K562 (cell line): ENCODE results near the gene PACS1. TPM values are rescaled to one million over a fixed set of nuclear protein-coding genes. Genes with fewer than 3 reads are reported as not detected.

ENCODE experiments used
- ATAC-seq: fragments of 200-7000 bp; cut with Tn5 transposase; 3 replicates; pipeline ENCODE4 v1.9.1; 2020; ENCODE audit warnings: moderate library complexity
- BruUV-seq: library from RNA; stranded (reverse); fragments of 400-500 nt; replicated peaks from 2 replicates; lab custom pipeline; 2021; lab: Mats Ljungman, UMichigan
- CTCF ChIA-PET: fragments of 300-600 bp; formaldehyde crosslinking; extraction: SDS; loops from one replicate; lab custom pipeline; 2021; ENCODE audit warnings: low intra/inter-chr PET ratio; lab: Yijun Ruan, JAX
- POLR2A ChIA-PET: fragments of 300-600, 350-650 bp; sonication (Branson Sonifier 250); formaldehyde crosslinking; extraction: SDS; loops from one replicate; lab custom pipeline; 2021; ENCODE audit warnings: antibody characterized with exemption, inconsistent platforms; lab: Yijun Ruan, JAX
- DNase-seq, 4 experiments: peaks; one replicate each; pipeline versions ENCODE4 v3.0.0 to v3.0.0-alpha.2; 2011 to 2018; ENCODE audit warnings: low spot score in 3 of 4, mixed read lengths in 3 of 4; ENCODE audit errors: extremely low read depth in 1 of 4
- FAIRE-seq: peaks from 2 replicates; lab custom pipeline; 2011; peaks lifted over from hg19 to GRCh38; lab: Jason Lieb, UNC
- H2AFZ ChIP-seq: 2 replicates; pipeline ENCODE4 v1.6.0; 2011; ENCODE audit warnings: low read depth, low read length, control low read depth, inconsistent platforms
- H3K27ac ChIP-seq: fragments of 200-600 bp; 3 replicates; pipeline ENCODE4 v1.8.0; 2011; ENCODE audit warnings: low read depth, mild to moderate bottlenecking, control low read depth, inconsistent platforms, low read length, moderate library complexity, mixed read lengths; ENCODE audit errors: extremely low read depth
- H3K27me3 ChIP-seq, 2 experiments: fragments of 300-600 bp in 1 of 2; 2 replicates in 1 of 2; 3 replicates in 1 of 2; pipeline versions ENCODE4 v1.6.0 to v1.8.0; 2011; ENCODE audit warnings: inconsistent platforms in 2 of 2, low read length in 2 of 2, mild to moderate bottlenecking in 1 of 2, mixed read lengths in 1 of 2, moderate library complexity in 1 of 2; ENCODE audit not compliant: control insufficient read depth in 2 of 2, insufficient read depth in 2 of 2
- H3K36me3 ChIP-seq: fragments of 300-600 bp; 3 replicates; pipeline ENCODE4 v1.8.0; 2011; ENCODE audit warnings: mild to moderate bottlenecking, low read length, inconsistent platforms; ENCODE audit not compliant: control insufficient read depth, insufficient read depth
- H3K4me1 ChIP-seq, 2 experiments: fragments of 200-600 bp in 1 of 2; replicated peaks in 1 of 2; 2 replicates in 1 of 2; 3 replicates in 1 of 2; pipeline versions ENCODE4 v1.5.1 to v1.8.0; 2011; ENCODE audit warnings: inconsistent platforms in 2 of 2, low read length in 2 of 2, mild to moderate bottlenecking in 1 of 2, mixed read lengths in 1 of 2, moderate library complexity in 1 of 2; ENCODE audit not compliant: control insufficient read depth in 2 of 2, insufficient read depth in 2 of 2
- H3K4me2 ChIP-seq: 2 replicates; pipeline ENCODE4 v1.6.1; 2011; ENCODE audit warnings: low read length, control low read depth, inconsistent platforms, mixed read lengths; ENCODE audit not compliant: insufficient read depth
- H3K4me3 ChIP-seq: fragments of 200-600 bp; sonication (generic), shearing (Covaris generic); 2 replicates; pipeline ENCODE4 v1.5.1; 2016; ENCODE audit warnings: control low read depth, inconsistent platforms
- H3K79me2 ChIP-seq: fragments of 200-600 bp; 3 replicates; pipeline ENCODE4 v1.8.0; 2011; ENCODE audit warnings: low read length, inconsistent platforms; ENCODE audit not compliant: control insufficient read depth, insufficient read depth
- H3K9ac ChIP-seq, 2 experiments: 2 replicates each; pipeline versions ENCODE4 v1.6.0 to v1.6.1; 2011; ENCODE audit warnings: low read depth in 2 of 2, low read length in 2 of 2, control low read depth in 1 of 2, inconsistent platforms in 1 of 2, mild to moderate bottlenecking in 1 of 2, mixed read lengths in 1 of 2; ENCODE audit not compliant: insufficient read depth in 1 of 2
- H3K9me1 ChIP-seq: one replicate; pipeline ENCODE4 v1.6.0; 2011; ENCODE audit warnings: inconsistent platforms, mild to moderate bottlenecking, low read length, moderate library complexity; ENCODE audit not compliant: control insufficient read depth, insufficient read depth
- H3K9me3 ChIP-seq: replicated peaks from 2 replicates; pipeline ENCODE4 v1.5.1; 2011; ENCODE audit warnings: low read depth, low read length, inconsistent platforms; ENCODE audit not compliant: control insufficient read depth, insufficient read depth
- H4K20me1 ChIP-seq: replicated peaks from 2 replicates; pipeline ENCODE4 v1.6.1; 2011; ENCODE audit warnings: low read length, inconsistent platforms, mixed read lengths; ENCODE audit not compliant: control insufficient read depth, insufficient read depth
- AFF1 ChIP-seq, 2 experiments: fragments of 450-650 bp; IDR thresholded peaks; 2 replicates each; pipeline ENCODE4 v1.6.1; 2018; ENCODE audit warnings: mild to moderate bottlenecking in 2 of 2, low read depth in 1 of 2; ENCODE audit not compliant: partially characterized antibody in 2 of 2
- BRF1 ChIP-seq: IDR thresholded peaks from 3 replicates; pipeline ENCODE4 v1.6.1; 2011; ENCODE audit warnings: borderline replicate concordance, mild to moderate bottlenecking; ENCODE audit not compliant: insufficient read length; ENCODE audit errors: extremely low read depth
- COPS2 ChIP-seq: fragments of 450-650 bp; conservative IDR thresholded peaks from 2 replicates; pipeline ENCODE4 v1.6.1; 2016; ENCODE audit warnings: mild to moderate bottlenecking, moderate library complexity
- CTCFL ChIP-seq: IDR thresholded peaks from 2 replicates; pipeline ENCODE4 v1.6.1; 2011; ENCODE audit warnings: borderline replicate concordance, low read depth, mild to moderate bottlenecking, moderate library complexity, low read length; ENCODE audit not compliant: insufficient read depth, poor library complexity, severe bottlenecking
- EP300 ChIP-seq: IDR thresholded peaks from 2 replicates; pipeline ENCODE4 v1.6.1; 2012; ENCODE audit warnings: low read length, improper control_type of control experiment
- FOXA3 ChIP-seq, 2 experiments: fragments of 450-650 bp in 1 of 2; sonication (generic) in 1 of 2; formaldehyde crosslinking; IDR thresholded peaks in 1 of 2; conservative IDR thresholded peaks in 1 of 2; 2 replicates each; pipeline versions ENCODE4 v1.4.0 to v1.8.0; 2020 to 2022; ENCODE audit warnings: mild to moderate bottlenecking in 2 of 2, missing genetic modification reagents in 1 of 2
- HNRNPK ChIP-seq: fragments of 200-400 bp; formaldehyde crosslinking; IDR thresholded peaks from one replicate; pipeline ENCODE4 v1.6.1; 2018; ENCODE audit warnings: mild to moderate bottlenecking, low read depth, low read length; ENCODE audit not compliant: poor library complexity, severe bottlenecking
- NEUROD1 ChIP-seq: fragments of 150-350 bp; IDR thresholded peaks from 2 replicates; pipeline ENCODE4 v1.6.1; 2014; ENCODE audit warnings: borderline replicate concordance, low read length, low read depth; ENCODE audit not compliant: partially characterized antibody
- NR2C2 ChIP-seq, 2 experiments: fragments of 200-800 bp in 1 of 2; sonication (Bioruptor generic) in 1 of 2; sonication (generic) in 1 of 2; formaldehyde crosslinking in 1 of 2; IDR thresholded peaks; 2 replicates each; pipeline versions ENCODE4 v1.6.1 to v1.8.0; 2016 to 2022; ENCODE audit warnings: mild to moderate bottlenecking in 1 of 2, missing compliant biosample characterization in 1 of 2, missing genetic modification characterization in 1 of 2, missing genetic modification reagents in 1 of 2
- NRF1 ChIP-seq, 2 experiments: fragments of 450-650 bp; IDR thresholded peaks in 1 of 2; conservative IDR thresholded peaks in 1 of 2; 2 replicates each; pipeline ENCODE4 v1.6.1; 2014; ENCODE audit warnings: mild to moderate bottlenecking in 2 of 2
- RBM25 ChIP-seq: fragments of 200-400 bp; formaldehyde crosslinking; IDR thresholded peaks from 2 replicates; pipeline ENCODE4 v1.6.1; 2018; ENCODE audit warnings: low read length, low read depth, moderate library complexity; ENCODE audit not compliant: severe bottlenecking
- SP1 ChIP-seq: sonication (generic); formaldehyde crosslinking; IDR thresholded peaks from 2 replicates; pipeline ENCODE4 v1.8.1; 2022; ENCODE audit warnings: mild to moderate bottlenecking, missing genetic modification reagents
- ZKSCAN8 ChIP-seq: fragments of 200-800 bp; sonication (Bioruptor generic); IDR thresholded peaks from 2 replicates; pipeline ENCODE4 v1.6.1; 2016; ENCODE audit warnings: missing genetic modification characterization, missing compliant biosample characterization
- ZNF24 ChIP-seq: fragments of 450-650 bp; IDR thresholded peaks from 2 replicates; pipeline ENCODE4 v1.6.1; 2016
- WGBS: fragments of 100-300 bp; shearing (Covaris generic); methylation state at CpG from one replicate; pipeline ENCODE4 v1.1.6; 2016; ENCODE audit warnings: low coverage, mixed read lengths; ENCODE audit not compliant: insufficient coverage; ENCODE audit errors: missing lambda C conversion rate; 5-methylcytosine and 5-hydroxymethylcytosine counted together
- in situ Hi-C: fragments of 300-500 bp; cut with MboI; formaldehyde crosslinking; loops from 4 replicates; pipeline ENCODE4 v1.15.0; 2018; ENCODE audit warnings: inconsistent platforms, mixed read lengths
- intact Hi-C: fragments of 100-400 bp; cut with micrococcal nuclease; formaldehyde crosslinking; loops from 2 replicates; pipeline ENCODE4 v1.14.2; 2022
- polyA plus RNA-seq, 8 experiments: library from polyadenylated mRNA; depleted of rRNA in 4 of 8; stranded (reverse) in 5 of 8; unstranded in 3 of 8; fragments of >200 nt; fragmentation: Nextera tagmentation in 2 of 8; fragmentation: Illumina TruSeq in 1 of 8; extraction: Ambion mirVana in 2 of 8; extraction: Trizol in 1 of 8; gene quantifications; 2 replicates each; pipeline versions ENCODE4 v1.2.1 to v1.2.3, GENCODE V29; 2011 to 2014; ENCODE audit warnings: inconsistent platforms in 1 of 8, missing spikeins in 1 of 8
- total RNA-seq, 7 experiments: library from RNA; depleted of rRNA in 6 of 7; stranded (reverse); fragments of >200 nt in 6 of 7; fragmentation: Illumina TruSeq in 2 of 7; extraction: Trizol in 2 of 7; gene quantifications; 2 replicates each; pipeline versions ENCODE4 v1.2.1 to v1.2.3, GENCODE V29; 2011 to 2021; ENCODE audit warnings: low replicate concordance in 1 of 7

The PACS1 gene
- total and polyA plus RNA-seq, 9 of the 15 experiments (the other 6 are each of a cell fraction or from before 2014, with no cell fraction given) = 0.34 to 28.1 (median 8.5) TPM

GRCh38 chr11:66219846-66220565 lies 149.9 kb downstream of the PACS1 start:
- ATAC-seq (no peak), FAIRE-seq (no peak), DNase-seq (no peak)
- Histone ChIP-seq H3K27me3 (no peaks in the 10 kb centered on the region), H2AFZ (no peak overlapping the region), H3K9me3 (no peaks in the 10 kb centered on the region), H3K4me3 (no peak overlapping the region), H3K27ac (no peak overlapping the region), H3K79me2 (no peaks in the 10 kb centered on the region), H3K4me2 (no peak overlapping the region), H3K36me3 (peaks cover 57% of the 10 kb centered on the region; the same call in 2 of the 3 replicates), H3K4me1 (peaks cover 7 to 14% of the 10 kb centered on the region in 2 experiments; a peak in 3 of 5 replicates), H3K9me1 (no peaks in the 10 kb centered on the region), H3K9ac (peak overlapping the region in 1 of 2 experiments; percentile 24; a peak in 1 of 4 replicates), H4K20me1 (peaks cover 5% of the 10 kb centered on the region; the same call in 1 of the 2 replicates)
- ChIA-PET CTCF (no interaction called here), POLR2A (interaction anchor here (0.6 to 0.9 kb wide), 2 partner anchors 47 to 80 kb away, joined by 3 read pairs; no protein-coding TSS in a partner anchor)
- intact Hi-C loops = no loop called here
- in situ Hi-C loops = loop anchor here (5.0 kb wide), 1 partner anchor 107 kb away; no protein-coding TSS in a partner anchor
- BruUV-seq = no TSS peak
- WGBS = 80% methylated on average over 19 of the region's 19 CpGs
- TF ChIP-seq RBM25 (no peak), EP300 (no peak), BRF1 (no peak), HNRNPK (no peak), SP1 (CRISPR knock-in tag) (no peak), AFF1 (IDR thresholded peaks at IDR 0.05; ENCODE audit: low read depth in 1 of 2, partially characterized antibody in 2 of 2) (no peak), COPS2 (no peak), FOXA3 (CRISPR knock-in tag; conservative IDR thresholded peaks at IDR 0.05 in 1 of 2, IDR thresholded peaks at IDR 0.05 in 1 of 2) (no peak), NR2C2 (CRISPR knock-in tag; IDR thresholded peaks at IDR 0.05) (no peak), NR2C2 (tag; IDR thresholded peaks at IDR 0.05) (no peak), NEUROD1 (no peak), NRF1 (conservative IDR thresholded peaks at IDR 0.05 in 1 of 2, IDR thresholded peaks at IDR 0.05 in 1 of 2) (no peak), ZKSCAN8 (CRISPR knock-in tag) (no peak), CTCFL (no peak), ZNF24 (no peak)
